NCI-H510A treated with DMSO at 0.1 percent for 48 hours (cell line): ENCODE results near the gene MEAF6.
A peak's percentile ranks its signal among the peaks of the same experiment; 100 is the strongest.

Experiments
- DNase-seq: peaks from one replicate; lab custom pipeline; 2025; lab: John Stamatoyannopoulos, UW

Gene MEAF6

GRCh38 chr1:37474046-37474696, 40.4 kb downstream of the MEAF6 start, which contains the start of gene ZC3H12A:
Gene ZC3H12A, plus strand, starts transcription at chr1:37474580. Its CDS starts 917 bp downstream, at chr1:37475497.
- peak; percentile 100 for DNase-seq

GRCh38 chr1:37473431-37474045, 41.0 kb downstream of the MEAF6 start:
- DNase-seq = peak; percentile 97

DNA sequence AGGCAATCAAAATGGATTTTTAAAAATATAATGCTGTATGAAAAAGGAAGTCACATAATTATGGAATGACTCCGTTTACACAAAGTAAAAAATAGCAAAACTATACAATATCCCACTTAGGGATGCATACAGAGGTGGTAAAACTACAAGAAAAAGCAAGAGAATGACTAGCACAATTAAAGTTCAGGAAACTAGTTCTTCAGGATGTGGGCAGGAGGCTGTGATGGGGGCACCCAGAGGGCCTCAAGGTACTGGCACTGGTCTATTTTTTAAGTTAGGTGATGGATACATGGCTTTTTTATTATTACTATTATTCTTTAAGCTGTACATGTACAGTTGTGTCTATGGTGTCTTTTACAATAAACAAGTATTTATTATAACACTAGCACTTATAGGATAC, 41.6 kb downstream of the MEAF6 start:
- DNase-seq = no peak

DNA sequence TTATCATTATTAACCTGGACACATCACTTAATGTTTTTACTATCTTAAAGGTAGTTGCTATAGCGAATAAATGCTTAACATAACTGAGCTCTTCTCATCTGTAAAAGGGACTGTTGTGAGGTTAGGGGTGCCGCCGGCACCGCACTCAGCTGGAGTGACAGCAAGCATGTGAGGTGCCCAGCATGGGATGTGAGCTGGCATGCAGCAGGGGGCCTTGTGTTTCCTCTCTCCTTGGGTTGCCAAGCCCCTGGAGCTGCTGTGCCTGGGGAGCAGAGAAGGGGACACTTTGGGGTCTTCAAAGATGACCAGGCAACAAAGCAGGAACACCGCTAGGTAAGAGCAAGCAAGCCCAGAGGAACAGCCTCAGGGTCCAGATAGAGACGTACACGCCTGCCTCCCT, 42.3 kb downstream of the MEAF6 start:
- DNase-seq = no peak

GRCh38 chr1:37471345-37472231, 43.0 kb downstream of the MEAF6 start:
- DNase-seq = peak; percentile 98

DNA sequence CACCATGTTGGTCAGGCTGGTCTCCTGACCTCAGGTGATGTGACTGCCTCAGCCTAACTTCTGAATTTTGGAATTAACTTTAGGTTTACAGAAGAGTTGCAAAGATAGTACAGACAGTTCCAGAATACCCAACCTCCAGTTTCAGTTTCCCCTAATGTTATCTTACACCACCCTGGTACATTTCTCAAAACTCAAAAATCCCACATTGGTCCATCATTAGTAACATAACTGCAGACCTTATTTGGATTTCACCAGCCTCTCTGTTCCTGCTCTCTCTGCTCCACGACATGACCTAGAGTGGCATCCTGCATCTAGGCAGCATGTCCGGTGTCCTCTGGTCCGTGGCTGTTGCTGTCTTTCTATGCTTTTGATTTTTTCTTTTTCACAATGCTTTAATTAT, 45.2 kb downstream of the MEAF6 start:
- DNase-seq = no peak

DNA sequence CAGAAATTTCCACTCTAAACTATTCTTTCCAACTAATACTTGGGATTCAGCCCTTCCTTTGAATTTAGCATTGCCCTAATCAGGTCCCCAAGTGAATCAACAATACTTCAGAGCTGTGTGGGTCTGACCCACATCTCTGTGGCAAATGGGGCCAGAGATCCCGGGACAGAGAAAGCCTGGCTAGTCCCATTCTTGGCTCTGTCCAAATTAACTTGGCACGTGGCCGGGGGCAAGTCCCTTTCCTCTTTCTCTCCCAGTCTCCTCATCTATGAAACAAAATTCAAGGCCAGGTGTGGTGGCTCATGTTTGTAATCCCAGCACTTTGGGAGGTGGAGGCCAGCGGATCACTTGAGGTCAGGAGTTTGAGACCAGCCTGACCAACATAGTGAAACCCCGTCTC, 46.5 kb downstream of the MEAF6 start:
- DNase-seq = no peak

DNA sequence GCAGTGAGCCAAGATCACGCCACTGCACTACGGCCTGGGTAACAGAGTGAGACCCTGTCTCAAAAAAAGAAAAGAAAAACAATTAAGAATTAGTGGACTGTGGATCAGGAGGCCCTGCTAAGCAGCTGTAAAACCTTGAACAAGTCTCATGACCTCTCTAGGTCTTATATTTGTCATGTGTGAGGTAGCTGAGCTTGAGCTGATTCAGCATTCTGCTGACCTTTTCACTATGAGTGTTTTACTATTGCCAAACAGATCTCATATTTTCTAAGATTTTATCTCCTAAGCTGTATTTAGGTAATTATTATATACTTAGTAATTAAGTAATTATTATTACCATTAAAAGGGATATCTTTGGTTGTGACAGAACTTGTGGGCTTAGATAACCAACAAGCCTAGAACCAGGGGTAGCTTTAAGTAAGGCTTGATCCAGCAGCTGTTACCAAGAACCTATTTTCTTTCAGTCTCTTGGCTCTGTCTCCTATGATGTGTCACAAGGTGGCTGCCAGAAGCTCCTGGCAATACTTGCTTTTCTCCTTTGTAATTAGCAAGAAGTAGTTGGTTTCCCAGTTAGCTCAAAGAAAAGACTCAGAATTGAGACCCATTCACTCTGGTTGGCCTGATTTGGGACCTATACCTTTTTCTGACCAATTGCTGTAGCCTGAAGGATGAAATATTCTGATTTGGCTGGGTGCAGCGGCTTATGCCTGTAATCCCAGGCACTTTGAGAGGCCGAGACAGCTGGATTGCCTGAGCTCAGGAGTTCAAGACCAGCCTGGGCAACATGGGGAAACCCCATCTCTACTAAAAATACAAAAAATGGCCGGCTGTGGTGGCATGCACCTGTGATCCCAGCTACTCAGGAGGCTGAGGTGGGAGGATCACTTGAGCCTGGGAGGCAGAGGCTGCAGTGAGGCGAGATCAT, 48.7 kb downstream of the MEAF6 start:
- DNase-seq = no peak

GRCh38 chr1:37464443-37464842, 50.1 kb downstream of the MEAF6 start:
- no peak for DNase-seq

DNA sequence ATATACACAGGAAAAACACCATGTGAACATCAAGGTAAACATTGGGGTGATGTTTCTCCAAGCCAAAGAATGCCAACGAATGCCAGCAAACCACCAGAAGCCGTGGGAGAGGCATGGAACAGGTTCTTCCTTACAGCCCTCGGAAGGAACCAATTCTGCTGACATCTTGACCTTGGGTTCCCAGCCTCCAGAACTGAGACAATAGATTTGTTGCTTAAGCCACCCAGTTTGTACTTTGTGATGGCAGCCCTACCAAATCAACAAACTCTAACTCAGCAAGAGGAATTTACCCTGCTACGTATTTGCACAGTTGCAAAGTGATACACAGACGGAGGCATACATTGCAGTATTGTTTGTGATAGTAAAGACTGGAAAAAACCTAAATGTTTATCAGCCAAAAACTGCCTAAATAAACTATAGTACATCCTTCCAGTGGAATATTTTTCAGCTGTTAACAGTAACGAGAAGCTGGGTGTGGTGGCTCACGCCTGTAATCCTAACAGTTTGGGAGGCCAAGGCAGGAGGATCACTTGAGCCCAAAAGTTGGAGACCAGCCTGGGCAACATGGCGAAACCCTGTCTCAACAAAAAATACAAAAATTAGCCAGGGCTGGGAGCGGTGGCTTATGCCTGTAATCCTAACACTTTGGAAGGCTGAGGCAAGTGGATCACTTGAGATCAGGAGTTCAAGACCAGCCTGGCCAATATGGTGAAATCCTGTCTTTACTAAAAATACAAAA, 52.7 kb downstream of the MEAF6 start:
- DNase-seq = no peak

DNA sequence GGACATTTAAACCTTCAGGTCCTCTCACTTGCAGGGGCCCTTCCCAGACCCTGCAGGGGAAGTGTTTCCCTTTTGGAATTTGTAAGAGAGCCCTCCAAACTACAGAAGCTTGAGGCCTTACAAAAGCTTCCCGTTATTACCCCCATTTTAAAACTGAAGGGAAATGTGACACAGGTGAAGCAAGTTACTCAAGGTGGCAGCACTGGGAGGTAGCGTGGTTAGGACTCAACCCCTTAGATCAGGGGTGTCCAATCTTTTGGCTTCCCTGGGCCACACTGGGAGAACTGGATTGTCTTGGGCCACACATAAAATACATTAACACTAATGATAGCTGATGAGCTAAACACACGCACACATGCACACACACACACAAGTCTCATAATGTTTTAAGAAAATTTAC, 56.0 kb downstream of the MEAF6 start:
- peak; percentile 69 for DNase-seq

- DNase-seq = no peak
Observed at GRCh38 chr1:37456614-37457013, 58.0 kb downstream of the MEAF6 start.

GRCh38 chr1:37455516-37455915, 59.0 kb downstream of the MEAF6 start:
- DNase-seq = no peak

DNA sequence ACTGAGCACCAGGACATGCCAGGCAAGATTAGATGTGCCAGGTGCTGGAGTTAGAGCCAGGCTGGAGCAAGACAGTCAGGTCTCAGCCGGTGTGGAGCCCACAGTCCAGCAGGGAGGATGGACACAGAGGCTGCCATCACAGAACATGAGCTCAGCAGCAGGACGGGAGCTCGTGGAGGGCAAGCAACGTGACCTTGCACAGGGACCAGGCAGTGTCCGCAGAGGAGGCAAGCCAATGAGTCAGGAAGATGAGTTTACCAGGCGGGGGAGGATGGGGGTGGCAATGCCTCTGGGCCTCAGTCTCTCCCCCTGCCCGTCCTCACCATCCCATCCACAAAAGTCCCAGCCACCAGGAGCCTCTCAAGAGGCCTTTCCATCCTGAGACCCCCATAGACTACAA, 60.9 kb downstream of the MEAF6 start:
- DNase-seq = no peak

DNA sequence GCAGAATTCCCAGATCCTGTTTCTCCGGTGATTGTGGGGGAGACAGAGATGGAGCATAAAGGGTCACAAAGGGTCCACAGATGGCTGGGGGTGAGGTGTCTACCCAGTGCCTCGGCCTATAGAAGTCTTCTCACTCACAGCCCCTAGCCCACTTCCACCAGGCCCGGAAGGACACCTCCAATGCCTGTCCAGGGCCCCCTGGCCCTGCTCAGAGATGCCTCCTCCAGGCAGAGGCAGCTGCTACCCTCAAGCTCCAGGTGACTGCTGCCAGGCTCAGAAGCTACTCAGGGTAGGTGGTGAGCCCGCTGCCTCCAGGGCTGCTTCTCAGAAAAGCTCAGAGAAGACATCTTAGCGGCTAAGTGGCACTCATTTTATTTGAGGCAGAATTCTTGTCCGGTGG, 62.1 kb downstream of the MEAF6 start:
- DNase-seq = no peak

- DNase-seq = no peak
Observed at GRCh38 chr1:37449936-37450335, 64.6 kb downstream of the MEAF6 start.

DNA sequence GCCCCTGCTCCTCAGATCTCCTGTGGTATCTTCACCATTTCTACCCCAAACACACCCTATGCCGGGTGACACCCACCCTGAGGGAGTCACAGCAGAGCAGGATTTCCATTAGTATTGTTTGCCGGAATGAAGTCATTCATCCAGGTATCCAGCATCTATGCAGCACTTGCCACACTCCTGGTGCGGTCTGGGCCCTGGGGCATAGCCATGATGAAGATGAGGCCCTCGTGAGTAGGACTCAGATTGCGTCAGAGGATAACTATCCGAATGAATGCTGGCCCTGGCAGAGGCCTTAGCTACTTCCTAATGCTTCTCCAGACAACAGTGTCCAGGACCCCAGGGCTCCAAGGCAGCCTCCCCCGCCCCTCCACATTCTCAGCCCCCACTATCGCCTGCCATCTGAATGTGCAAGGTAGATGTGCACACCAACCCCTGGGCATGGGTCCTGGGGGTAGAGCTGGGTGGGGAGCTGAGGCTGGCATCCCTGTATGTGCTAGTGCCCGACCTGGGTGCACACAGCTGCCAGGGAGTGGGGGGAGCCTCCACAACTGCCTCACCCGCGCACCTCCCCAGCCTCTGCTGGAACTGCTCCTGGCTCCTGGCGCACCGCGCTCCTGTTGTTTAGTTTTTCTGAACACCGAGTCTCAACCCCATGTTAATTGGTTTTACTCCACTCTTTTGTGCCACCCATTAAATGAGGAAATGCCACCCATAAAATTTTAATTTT, 65.7 kb downstream of the MEAF6 start:
- DNase-seq = no peak

GRCh38 chr1:37448185-37448584, 66.4 kb downstream of the MEAF6 start:
- no peak for DNase-seq

GRCh38 chr1:37446874-37447273, 67.7 kb downstream of the MEAF6 start:
- DNase-seq = no peak

- DNase-seq = no peak
Observed at GRCh38 chr1:37442644-37443043, 71.9 kb downstream of the MEAF6 start.
